ENCODE data around the gene MALRD1. TPM values are rescaled to one million over a fixed set of nuclear protein-coding genes. Genes with fewer than 3 reads are reported as not detected.

The MALRD1 gene
- total RNA-seq, 1 donor, result 1.7 TPM

DNA sequence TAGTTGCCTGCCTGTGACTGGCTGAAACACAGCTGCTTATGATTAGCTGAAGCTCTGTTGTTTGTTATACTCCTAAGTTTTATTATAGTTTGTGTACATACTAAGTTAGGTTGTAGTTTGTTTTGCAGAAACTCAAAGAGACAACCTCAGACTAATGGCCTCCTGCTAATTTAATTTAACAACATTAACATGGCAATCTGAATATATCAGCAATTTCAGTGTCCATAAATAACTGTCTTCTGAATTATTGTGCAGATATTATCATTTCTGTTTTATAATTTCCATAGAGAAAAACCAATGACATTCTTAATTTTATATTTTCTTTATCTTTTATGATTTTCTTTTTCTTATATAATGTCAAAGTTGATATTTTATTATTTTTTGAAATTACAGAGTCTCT is 469.5 kb downstream of the MALRD1 start:
- H3K4me3 ChIP-seq (ENCODE audit: low read depth, low read length), result no peak overlapping the region
- no peak for DNase-seq (ENCODE audit: low read depth)
- TF ChIP-seq, protein P1, sequence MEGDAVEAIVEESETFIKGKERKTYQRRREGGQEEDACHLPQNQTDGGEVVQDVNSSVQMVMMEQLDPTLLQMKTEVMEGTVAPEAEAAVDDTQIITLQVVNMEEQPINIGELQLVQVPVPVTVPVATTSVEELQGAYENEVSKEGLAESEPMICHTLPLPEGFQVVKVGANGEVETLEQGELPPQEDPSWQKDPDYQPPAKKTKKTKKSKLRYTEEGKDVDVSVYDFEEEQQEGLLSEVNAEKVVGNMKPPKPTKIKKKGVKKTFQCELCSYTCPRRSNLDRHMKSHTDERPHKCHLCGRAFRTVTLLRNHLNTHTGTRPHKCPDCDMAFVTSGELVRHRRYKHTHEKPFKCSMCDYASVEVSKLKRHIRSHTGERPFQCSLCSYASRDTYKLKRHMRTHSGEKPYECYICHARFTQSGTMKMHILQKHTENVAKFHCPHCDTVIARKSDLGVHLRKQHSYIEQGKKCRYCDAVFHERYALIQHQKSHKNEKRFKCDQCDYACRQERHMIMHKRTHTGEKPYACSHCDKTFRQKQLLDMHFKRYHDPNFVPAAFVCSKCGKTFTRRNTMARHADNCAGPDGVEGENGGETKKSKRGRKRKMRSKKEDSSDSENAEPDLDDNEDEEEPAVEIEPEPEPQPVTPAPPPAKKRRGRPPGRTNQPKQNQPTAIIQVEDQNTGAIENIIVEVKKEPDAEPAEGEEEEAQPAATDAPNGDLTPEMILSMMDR (IDR thresholded peaks at IDR 0.05; ENCODE audit: insufficient read depth, low read depth, low read length), result no peak

DNA sequence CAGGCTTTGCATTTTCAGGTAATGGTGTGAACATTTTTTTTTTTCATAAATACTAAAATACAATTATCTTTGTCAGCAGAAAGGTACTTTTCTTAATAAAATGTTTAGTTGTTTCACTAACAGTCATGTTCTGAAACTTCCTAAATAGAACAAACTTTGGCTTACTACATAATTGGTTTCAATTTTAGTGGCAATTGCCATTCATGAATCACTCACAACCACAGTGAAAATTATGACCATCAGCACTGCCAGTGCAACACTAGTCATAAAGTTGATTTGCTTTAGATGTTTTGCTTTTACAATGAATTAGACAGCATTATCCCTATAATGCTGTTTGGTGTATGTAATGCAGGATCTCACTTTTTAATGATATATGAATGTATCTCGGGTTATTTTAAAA is 470.0 kb downstream of the MALRD1 start:
- DNase-seq (ENCODE audit: low read depth), result no peak
- TF ChIP-seq, protein P1 (IDR thresholded peaks at IDR 0.05; ENCODE audit: insufficient read depth, low read depth, low read length), result no peak
- H3K4me3 ChIP-seq (ENCODE audit: low read depth, low read length), result no peak overlapping the region

DNA sequence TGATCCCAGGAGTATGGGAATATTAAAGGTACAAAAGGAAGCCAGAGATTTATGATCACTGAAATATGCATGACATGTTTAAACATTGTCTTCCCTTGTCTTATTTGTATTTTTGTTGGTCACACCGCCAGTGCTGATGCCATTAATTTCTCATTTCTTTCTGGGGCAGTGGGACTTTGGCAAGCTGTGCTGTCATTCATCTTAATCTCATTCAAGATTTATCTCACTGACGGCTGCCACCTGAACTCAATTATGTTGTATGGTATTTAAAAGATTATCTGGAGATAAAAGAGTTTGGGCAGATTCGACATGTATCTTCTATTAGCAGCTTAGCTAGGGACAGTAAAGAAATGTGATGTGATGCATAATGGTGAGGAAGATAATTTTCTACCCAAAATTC is 482.7 kb downstream of the MALRD1 start:
- DNase-seq (ENCODE audit: low read depth), result no peak
- TF ChIP-seq, protein P1 (IDR thresholded peaks at IDR 0.05; ENCODE audit: insufficient read depth, low read depth, low read length), result no peak
- H3K4me3 ChIP-seq (ENCODE audit: low read depth, low read length), result no peak overlapping the region

DNA sequence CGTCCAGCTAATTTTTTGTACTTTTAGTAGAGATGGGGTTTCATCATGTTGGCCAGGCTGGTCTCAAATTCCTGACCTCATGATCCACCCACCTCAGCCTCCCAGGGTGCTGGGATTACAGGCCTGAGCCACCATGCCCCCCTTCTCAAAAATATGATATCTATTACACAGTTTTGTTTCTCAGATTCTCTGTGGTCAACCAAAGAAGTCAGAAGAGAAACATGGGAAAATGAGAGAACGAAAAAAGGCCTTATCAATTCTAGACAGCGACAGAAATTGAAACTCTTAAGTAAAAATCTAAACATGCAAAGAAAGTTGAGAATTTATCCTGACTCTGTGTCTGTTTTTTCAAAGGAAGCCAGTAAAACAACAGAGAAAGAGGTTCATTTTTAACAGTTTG is 483.8 kb downstream of the MALRD1 start:
- TF ChIP-seq, protein P1 (IDR thresholded peaks at IDR 0.05; ENCODE audit: insufficient read depth, low read depth, low read length), result no peak
- no peak overlapping the region for H3K4me3 ChIP-seq (ENCODE audit: low read depth, low read length)
- DNase-seq (ENCODE audit: low read depth), result no peak

DNA sequence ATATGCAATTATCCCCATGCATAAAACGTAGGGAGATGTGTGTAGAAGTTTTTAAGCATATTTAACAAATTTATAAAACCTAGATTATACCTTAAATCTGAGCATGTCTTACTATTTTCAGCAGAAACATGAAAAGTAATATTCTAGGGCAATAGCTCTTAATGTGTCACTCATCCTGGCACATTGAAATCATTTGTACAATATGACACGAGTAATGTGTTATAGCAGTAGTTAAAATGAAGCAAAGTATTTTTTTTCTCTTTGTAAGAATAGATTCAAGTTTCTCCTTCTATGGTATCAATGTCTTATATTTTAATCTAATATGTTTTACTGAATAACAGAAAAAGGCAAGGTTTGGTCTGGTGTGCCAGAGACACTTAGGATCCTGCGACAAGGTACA is 492.7 kb downstream of the MALRD1 start:
- TF ChIP-seq, protein P1 (IDR thresholded peaks at IDR 0.05; ENCODE audit: insufficient read depth, low read depth, low read length), result no peak
- DNase-seq (ENCODE audit: low read depth), result no peak

DNA sequence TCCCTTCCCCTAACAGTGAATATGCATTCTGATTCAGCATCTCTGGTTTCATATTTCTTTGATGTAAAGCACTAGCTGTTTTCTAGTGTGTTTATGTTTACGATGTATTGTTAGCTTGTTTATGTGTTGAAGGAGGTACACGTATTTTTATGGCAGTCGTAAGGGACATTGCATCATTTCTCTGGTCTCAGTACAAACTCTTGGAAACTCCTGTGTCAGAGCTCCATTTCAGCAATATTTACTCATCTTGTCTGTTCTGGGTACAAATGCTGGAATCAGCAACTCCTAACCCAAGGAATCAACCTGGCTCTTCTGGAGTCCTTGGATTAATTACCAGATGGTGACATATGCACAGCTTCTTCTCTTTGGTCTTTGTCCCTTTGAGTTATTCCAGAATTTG is 497.6 kb downstream of the MALRD1 start:
- TF ChIP-seq, protein P1 (IDR thresholded peaks at IDR 0.05; ENCODE audit: insufficient read depth, low read depth, low read length), result no peak
- DNase-seq (ENCODE audit: low read depth), result peak; percentile 62
- no peak overlapping the region for H3K4me3 ChIP-seq (ENCODE audit: low read depth, low read length)

More for the DNA sequence above, 492.7 kb downstream of the MALRD1 start:
- no peak overlapping the region for H3K4me3 ChIP-seq (ENCODE audit: low read depth, low read length)

DNA sequence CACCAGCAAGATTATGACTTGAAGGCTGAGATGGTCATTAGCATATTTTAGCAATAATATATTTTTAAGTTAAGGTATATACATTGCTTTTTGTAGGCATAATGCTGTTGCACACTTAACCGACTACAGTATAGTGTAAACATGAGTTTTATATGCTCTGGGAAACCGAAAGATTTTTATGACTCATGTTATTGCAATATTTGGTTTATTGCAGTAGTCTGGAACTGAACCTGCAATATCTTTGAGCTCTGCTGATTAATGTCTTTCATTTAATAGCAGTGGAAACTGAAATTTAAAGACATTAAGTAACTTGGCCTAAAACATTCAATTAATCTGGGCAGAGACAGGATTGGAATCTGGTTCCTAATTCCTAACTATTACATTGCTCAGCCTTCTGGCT is 500.9 kb downstream of the MALRD1 start:
- H3K4me3 ChIP-seq (ENCODE audit: low read depth, low read length), result no peak overlapping the region
- peak; percentile 68 for DNase-seq (ENCODE audit: low read depth)
- TF ChIP-seq, protein P1 (IDR thresholded peaks at IDR 0.05; ENCODE audit: insufficient read depth, low read depth, low read length), result no peak

All from fibroblast of villous mesenchyme (primary cell).